HG03039 (cell line): ENCODE measurements around the gene FGF22.
"Not testable (repeated sequence)": the region's sequence is repeated elsewhere in the genome, so short reads cannot be mapped to it uniquely, and the experiment has no call there.

Experiments
- ATAC-seq: cut with Tn5 transposase; IDR thresholded peaks from one replicate; pipeline ENCODE4 v1.9.1; 2021; ENCODE audit warnings: mild to moderate bottlenecking, moderate library complexity; ENCODE audit not compliant: unreplicated experiment

Gene FGF22

GRCh38 chr19:620166-620862 is 19.4 kb upstream of the FGF22 start:
- no peak for ATAC-seq

DNA sequence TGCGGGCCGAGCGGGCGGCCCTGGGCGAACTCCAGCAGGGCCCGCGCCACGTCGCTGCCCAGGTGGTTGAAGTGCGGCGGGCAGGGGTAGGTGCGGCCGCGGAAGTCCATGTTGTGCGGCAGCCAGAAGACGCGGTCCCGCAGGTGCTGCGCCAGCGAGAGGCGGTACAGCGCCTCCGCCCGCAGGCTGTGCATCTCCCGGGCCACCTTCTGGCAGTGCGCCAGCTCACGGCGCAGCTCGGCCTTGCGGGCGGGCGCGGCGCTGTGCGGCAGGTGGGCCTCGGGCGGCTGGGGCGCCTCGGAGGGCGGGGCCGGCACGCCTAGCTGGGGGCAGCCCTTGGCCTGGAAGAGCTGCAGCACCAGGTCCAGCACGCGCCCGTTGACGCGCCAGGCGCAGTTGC is 18.5 kb upstream of the FGF22 start:
- ATAC-seq, result not testable (repeated sequence)

DNA sequence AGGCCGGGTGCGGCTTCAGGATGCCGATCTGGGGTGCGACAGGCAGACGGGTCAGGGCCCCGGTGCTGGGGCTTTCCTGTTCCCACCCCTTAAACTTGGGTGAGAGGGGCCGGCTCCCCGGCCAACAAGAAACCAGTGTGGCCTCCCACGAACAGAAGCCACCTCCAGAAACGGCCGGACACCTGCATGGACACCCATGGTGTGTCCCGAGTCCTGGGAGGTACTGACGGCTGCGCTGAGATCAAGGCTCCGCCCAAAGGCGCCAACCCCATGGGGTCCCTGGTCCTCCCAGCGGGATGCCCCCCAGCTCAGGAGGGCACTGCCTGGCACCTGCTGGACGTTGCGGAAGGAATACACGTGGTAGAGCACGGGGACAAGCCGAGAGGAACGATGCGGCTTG is 17.9 kb upstream of the FGF22 start:
- no peak for ATAC-seq

DNA sequence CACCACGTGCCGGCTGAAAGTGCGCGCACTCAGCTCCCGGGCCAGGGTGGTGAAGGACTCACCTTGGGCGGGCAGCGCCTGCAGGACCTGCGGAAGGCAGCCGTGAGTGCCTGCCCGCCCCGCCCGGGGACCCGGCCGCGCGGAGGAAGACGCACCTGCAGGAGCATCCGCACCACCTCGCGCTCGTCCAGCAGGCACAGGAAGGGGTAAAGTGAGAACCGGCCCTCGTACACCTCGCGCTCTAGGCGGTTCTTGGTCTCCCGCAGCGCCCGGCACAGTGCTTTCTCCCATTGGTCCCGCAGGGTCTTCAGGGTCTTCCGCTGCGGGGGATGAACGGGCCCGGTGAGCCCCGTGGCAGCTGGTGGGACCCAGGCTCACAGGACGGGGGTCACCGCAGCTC is 17.0 kb upstream of the FGF22 start:
- no peak for ATAC-seq

GRCh38 chr19:623175-623916 is 16.3 kb upstream of the FGF22 start:
- no peak for ATAC-seq

- no peak for ATAC-seq
Observed at GRCh38 chr19:623974-624373, 15.7 kb upstream of the FGF22 start.

- ATAC-seq, result no peak
Observed at GRCh38 chr19:624433-625109, 15.1 kb upstream of the FGF22 start.

GRCh38 chr19:625257-625656 is 14.4 kb upstream of the FGF22 start:
- ATAC-seq, result no peak

GRCh38 chr19:626566-626965 is 13.1 kb upstream of the FGF22 start:
- not testable (repeated sequence) for ATAC-seq

DNA sequence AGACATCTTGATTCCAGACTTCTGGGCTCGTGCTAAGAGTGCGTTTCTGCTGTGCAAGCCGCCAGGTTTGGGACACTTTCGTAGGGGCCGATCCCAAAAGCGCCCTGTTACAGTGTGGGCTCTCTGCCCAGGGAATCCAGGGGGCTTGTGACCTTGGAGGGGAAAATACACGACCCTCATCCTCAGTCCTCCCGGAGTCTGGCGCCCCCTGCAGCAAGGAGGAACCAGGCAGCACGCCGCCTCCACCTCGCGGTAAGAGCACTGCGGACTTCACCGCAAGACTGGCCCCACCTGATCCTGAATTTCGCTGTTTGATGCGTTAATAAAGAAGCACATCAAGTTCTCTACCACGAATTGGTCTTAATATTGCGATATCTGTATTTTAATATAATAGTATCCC is 11.5 kb upstream of the FGF22 start:
- ATAC-seq, result no peak

GRCh38 chr19:629515-629914 is 10.2 kb upstream of the FGF22 start:
- not testable (repeated sequence) for ATAC-seq

DNA sequence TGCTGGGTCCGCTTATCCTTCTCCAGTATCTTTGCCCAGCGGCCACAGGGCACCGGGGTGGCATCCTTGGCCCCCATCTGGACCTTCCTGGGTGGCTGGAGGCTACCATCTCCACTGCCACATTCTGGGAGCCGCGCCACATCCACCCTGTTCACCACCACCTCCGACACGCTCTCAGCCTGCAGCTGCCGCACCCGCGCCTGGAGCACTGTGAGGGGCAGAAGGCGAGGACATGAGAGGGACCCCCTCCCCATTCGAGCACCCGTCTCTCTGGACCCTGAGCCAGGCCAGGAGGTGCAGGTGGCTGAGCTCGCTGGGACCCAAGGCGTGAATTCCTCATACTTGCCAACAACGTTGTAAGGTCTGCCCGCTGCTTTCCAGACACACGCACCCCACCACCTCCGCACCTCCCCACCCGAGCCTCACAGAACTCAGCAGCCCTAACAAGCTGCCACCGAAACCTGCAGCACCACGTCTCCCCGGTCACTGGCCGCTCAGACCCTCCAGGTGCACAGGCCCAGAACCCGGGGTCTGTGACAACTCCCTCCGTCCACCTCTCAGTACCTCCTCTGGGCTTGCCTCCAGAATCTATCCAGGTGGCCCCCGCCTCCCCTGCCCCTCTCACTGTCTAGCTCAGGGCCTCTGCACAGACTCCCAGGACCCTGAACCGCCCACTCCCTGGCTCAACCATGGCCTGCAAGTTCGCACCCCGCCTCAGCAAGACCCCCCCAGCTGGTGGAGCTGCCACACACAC is 9.5 kb upstream of the FGF22 start:
- no peak for ATAC-seq

DNA sequence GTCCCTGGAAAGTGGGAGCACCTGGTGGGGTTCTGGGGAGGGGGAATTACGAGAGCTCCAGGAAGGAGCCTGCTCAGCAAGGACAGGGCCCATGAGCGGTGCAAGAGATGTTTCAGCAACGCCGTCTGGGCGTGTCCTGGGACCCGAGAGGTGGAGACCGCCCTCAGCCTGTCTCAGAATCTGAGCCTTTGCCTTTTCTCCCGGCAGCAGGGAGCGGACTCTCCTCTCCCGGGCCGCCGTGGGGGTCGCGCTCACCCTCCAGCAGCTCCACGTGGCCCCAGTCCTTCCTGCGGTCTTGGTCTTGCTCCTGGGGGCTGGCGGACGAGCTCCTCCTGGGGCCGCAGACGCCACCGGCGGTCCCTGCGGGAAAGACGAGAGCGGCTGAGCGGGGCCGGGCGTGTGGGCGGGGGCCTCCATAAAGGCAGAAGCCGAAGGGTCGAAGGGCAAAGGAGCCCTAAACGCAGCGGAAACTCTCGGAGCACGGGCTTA is 7.1 kb upstream of the FGF22 start:
- ATAC-seq, result peak; percentile 13

DNA sequence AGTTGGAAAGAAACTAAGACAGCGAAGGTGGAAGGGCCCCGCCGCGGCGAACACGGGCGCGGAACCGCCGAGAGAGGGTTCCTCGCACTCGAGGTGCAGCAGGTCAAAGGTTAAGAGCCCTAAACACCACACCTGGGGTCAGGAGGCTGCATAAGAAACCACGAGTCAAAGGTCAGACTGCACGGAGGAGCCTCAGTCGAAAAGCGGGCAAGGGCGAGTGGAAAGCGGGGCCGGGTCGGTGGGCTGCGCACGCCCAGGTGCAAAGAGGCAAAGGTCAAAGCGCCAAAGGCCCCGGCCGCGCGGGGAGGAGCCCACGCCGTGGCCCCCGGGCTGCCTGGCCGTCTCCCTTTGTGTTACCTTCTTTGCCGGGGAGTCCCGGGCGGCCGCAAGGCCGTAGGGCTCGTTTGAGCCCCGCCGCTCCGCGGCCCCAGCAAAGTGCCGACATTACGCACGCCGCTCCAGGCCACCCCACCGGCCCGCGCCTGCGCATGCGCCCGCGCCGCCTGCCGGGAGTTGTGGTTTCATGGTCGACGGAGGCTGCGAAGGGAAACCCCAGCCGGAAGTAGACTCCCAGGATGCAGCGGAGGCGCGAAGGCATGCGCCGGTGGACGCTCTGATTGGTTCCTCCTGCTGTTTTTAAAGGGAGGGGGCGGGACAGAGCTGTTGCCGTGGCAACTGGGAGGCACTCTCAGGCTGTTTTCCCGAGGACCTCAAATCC is 6.5 kb upstream of the FGF22 start, which contains the start of gene POLRMT:
TSS of gene POLRMT (minus strand) at position 470 of the 718 bp plus-strand sequence. CDS start at position 445, 25 bp downstream.
- ATAC-seq, result peak; percentile 80

- ATAC-seq, result no peak
Observed at GRCh38 chr19:633786-634639, 5.7 kb upstream of the FGF22 start.

DNA sequence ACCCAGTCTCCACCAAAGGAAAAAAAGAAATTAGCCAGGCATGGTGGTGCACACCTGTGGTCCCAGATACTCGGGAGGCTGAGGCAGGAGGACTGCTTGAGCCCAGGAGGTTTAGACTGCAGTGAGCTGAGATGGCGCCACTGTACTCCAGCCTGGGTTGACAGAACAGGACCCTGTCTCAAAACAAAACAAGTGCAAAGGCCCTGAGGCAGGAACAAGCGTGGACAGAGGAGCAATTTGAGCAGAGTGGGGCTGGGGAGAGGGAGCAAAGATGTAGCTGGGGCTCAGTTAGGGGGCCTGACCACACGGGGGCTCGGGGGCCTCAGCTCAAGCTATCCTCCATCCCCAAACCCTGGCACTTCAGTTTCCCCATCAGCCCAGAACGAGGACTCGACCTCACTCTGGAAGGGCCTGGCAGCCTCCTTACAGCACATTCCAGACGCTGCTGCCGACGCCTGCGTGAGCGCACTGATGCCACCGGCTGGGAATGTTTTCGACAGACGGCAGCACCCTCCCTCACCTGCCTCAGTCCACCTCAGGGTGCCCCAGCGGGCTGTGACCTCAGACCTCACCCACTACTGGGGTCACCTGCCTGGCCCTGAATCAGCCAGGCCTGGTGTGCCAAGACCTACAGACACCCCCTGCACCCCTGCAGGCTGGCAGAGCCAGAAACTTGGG is 4.6 kb upstream of the FGF22 start:
- no peak for ATAC-seq

DNA sequence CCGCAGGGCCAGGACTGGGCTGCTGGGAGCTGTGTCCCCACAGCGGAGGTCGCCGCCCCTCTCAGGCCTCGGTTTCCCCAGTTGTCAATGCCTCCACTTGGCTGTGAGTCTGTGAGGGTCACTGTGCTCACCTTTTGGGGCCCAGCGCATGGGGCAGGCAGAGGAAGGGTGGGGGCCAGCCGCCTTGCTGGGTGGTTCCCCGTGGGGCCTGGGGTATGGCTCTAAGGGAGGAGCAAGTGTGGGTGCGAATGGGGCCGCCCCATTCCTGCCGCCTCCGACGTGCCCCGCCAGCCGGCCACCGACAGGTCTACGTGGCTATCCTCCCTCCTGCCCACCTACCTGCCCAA is 800 bp upstream of the FGF22 start:
- ATAC-seq, result no peak

DNA sequence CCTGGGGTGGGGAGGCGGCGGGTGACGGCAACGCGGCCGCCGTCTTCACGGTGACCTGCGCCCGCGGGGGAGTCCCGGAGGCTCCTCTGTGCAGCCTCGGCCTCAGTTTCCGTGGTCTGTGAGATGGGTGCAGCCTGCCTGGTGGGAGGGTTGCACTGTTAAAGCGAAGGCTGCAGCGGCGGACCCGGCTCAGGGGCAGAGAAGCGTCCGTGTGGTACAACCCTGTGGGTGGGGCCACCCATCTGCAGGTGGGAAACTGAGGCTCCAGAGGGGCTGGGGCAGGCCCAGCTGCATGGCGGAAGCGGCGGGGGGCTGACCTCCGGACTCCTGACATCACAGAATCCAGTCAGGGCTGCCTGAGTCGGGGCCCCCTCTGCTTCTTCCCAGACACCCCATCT is 481 bp downstream of the FGF22 start:
- no peak for ATAC-seq

GRCh38 chr19:640606-641189 is 1.0 kb downstream of the FGF22 start:
- ATAC-seq, result no peak
